K562 (cell line): Measurements from ENCODE around the gene SCARF2. TPM values are rescaled to one million over a fixed set of nuclear protein-coding genes. Genes with fewer than 3 reads are reported as not detected.
A peak's percentile ranks its signal among the peaks of the same experiment; 100 is the strongest.

ENCODE experiments used
- ATAC-seq: fragments of 200-7000 bp; cut with Tn5 transposase; 3 replicates; pipeline ENCODE4 v1.9.1; 2020; ENCODE audit warnings: moderate library complexity
- BruUV-seq: library from RNA; stranded (reverse); fragments of 400-500 nt; replicated peaks from 2 replicates; lab custom pipeline; 2021; lab: Mats Ljungman, UMichigan
- CTCF ChIA-PET: fragments of 300-600 bp; formaldehyde crosslinking; extraction: SDS; loops from one replicate; lab custom pipeline; 2021; ENCODE audit warnings: low intra/inter-chr PET ratio; lab: Yijun Ruan, JAX
- POLR2A ChIA-PET: fragments of 300-600, 350-650 bp; sonication (Branson Sonifier 250); formaldehyde crosslinking; extraction: SDS; loops from one replicate; lab custom pipeline; 2021; ENCODE audit warnings: antibody characterized with exemption, inconsistent platforms; lab: Yijun Ruan, JAX
- DNase-seq, 4 experiments: peaks; one replicate each; pipeline versions ENCODE4 v3.0.0 to v3.0.0-alpha.2; 2011 to 2018; ENCODE audit warnings: low spot score in 3 of 4, mixed read lengths in 3 of 4; ENCODE audit errors: extremely low read depth in 1 of 4
- FAIRE-seq: peaks from 2 replicates; lab custom pipeline; 2011; peaks lifted over from hg19 to GRCh38; lab: Jason Lieb, UNC
- H2AFZ ChIP-seq: 2 replicates; pipeline ENCODE4 v1.6.0; 2011; ENCODE audit warnings: low read depth, low read length, control low read depth, inconsistent platforms
- H3K27ac ChIP-seq: fragments of 200-600 bp; 3 replicates; pipeline ENCODE4 v1.8.0; 2011; ENCODE audit warnings: low read depth, mild to moderate bottlenecking, control low read depth, inconsistent platforms, low read length, moderate library complexity, mixed read lengths; ENCODE audit errors: extremely low read depth
- H3K27me3 ChIP-seq, 2 experiments: fragments of 300-600 bp in 1 of 2; 2 replicates in 1 of 2; 3 replicates in 1 of 2; pipeline versions ENCODE4 v1.6.0 to v1.8.0; 2011; ENCODE audit warnings: inconsistent platforms in 2 of 2, low read length in 2 of 2, mild to moderate bottlenecking in 1 of 2, mixed read lengths in 1 of 2, moderate library complexity in 1 of 2; ENCODE audit not compliant: control insufficient read depth in 2 of 2, insufficient read depth in 2 of 2
- H3K36me3 ChIP-seq: fragments of 300-600 bp; 3 replicates; pipeline ENCODE4 v1.8.0; 2011; ENCODE audit warnings: mild to moderate bottlenecking, low read length, inconsistent platforms; ENCODE audit not compliant: control insufficient read depth, insufficient read depth
- H3K4me1 ChIP-seq, 2 experiments: fragments of 200-600 bp in 1 of 2; replicated peaks in 1 of 2; 2 replicates in 1 of 2; 3 replicates in 1 of 2; pipeline versions ENCODE4 v1.5.1 to v1.8.0; 2011; ENCODE audit warnings: inconsistent platforms in 2 of 2, low read length in 2 of 2, mild to moderate bottlenecking in 1 of 2, mixed read lengths in 1 of 2, moderate library complexity in 1 of 2; ENCODE audit not compliant: control insufficient read depth in 2 of 2, insufficient read depth in 2 of 2
- H3K4me2 ChIP-seq: 2 replicates; pipeline ENCODE4 v1.6.1; 2011; ENCODE audit warnings: low read length, control low read depth, inconsistent platforms, mixed read lengths; ENCODE audit not compliant: insufficient read depth
- H3K4me3 ChIP-seq: fragments of 200-600 bp; sonication (generic), shearing (Covaris generic); 2 replicates; pipeline ENCODE4 v1.5.1; 2016; ENCODE audit warnings: control low read depth, inconsistent platforms
- H3K79me2 ChIP-seq: fragments of 200-600 bp; 3 replicates; pipeline ENCODE4 v1.8.0; 2011; ENCODE audit warnings: low read length, inconsistent platforms; ENCODE audit not compliant: control insufficient read depth, insufficient read depth
- H3K9ac ChIP-seq, 2 experiments: 2 replicates each; pipeline versions ENCODE4 v1.6.0 to v1.6.1; 2011; ENCODE audit warnings: low read depth in 2 of 2, low read length in 2 of 2, control low read depth in 1 of 2, inconsistent platforms in 1 of 2, mild to moderate bottlenecking in 1 of 2, mixed read lengths in 1 of 2; ENCODE audit not compliant: insufficient read depth in 1 of 2
- H3K9me1 ChIP-seq: one replicate; pipeline ENCODE4 v1.6.0; 2011; ENCODE audit warnings: inconsistent platforms, mild to moderate bottlenecking, low read length, moderate library complexity; ENCODE audit not compliant: control insufficient read depth, insufficient read depth
- H3K9me3 ChIP-seq: replicated peaks from 2 replicates; pipeline ENCODE4 v1.5.1; 2011; ENCODE audit warnings: low read depth, low read length, inconsistent platforms; ENCODE audit not compliant: control insufficient read depth, insufficient read depth
- H4K20me1 ChIP-seq: replicated peaks from 2 replicates; pipeline ENCODE4 v1.6.1; 2011; ENCODE audit warnings: low read length, inconsistent platforms, mixed read lengths; ENCODE audit not compliant: control insufficient read depth, insufficient read depth
- ETS1 ChIP-seq: conservative IDR thresholded peaks from 2 replicates; pipeline ENCODE4 v1.6.1; 2011; ENCODE audit warnings: low read depth, mild to moderate bottlenecking, low read length; ENCODE audit not compliant: control insufficient read depth
- HNRNPL ChIP-seq: fragments of 200-400 bp; formaldehyde crosslinking; IDR thresholded peaks from 2 replicates; pipeline ENCODE4 v1.6.1; 2017; ENCODE audit warnings: low read depth, mild to moderate bottlenecking, low read length
- NR2F6 ChIP-seq: fragments of 450-650 bp; formaldehyde crosslinking; IDR thresholded peaks from 2 replicates; pipeline ENCODE4 v1.4.0; 2020; ENCODE audit warnings: mild to moderate bottlenecking
- ZNF146 ChIP-seq: IDR thresholded peaks from one replicate; pipeline ENCODE4 v1.6.1; 2018; ENCODE audit warnings: missing compliant biosample characterization; ENCODE audit not compliant: unreplicated experiment
- ZNF644 ChIP-seq: fragments of 200-800 bp; sonication (Bioruptor generic); IDR thresholded peaks from 2 replicates; pipeline ENCODE4 v1.6.1; 2016; ENCODE audit warnings: low read depth, missing genetic modification characterization, missing compliant biosample characterization
- ZSCAN32 ChIP-seq: fragments of 450-650 bp; formaldehyde crosslinking; IDR thresholded peaks from 2 replicates; pipeline ENCODE4 v1.4.0; 2020; ENCODE audit warnings: mild to moderate bottlenecking, moderate library complexity
- WGBS: fragments of 100-300 bp; shearing (Covaris generic); methylation state at CpG from one replicate; pipeline ENCODE4 v1.1.6; 2016; ENCODE audit warnings: low coverage, mixed read lengths; ENCODE audit not compliant: insufficient coverage; ENCODE audit errors: missing lambda C conversion rate; 5-methylcytosine and 5-hydroxymethylcytosine counted together
- in situ Hi-C: fragments of 300-500 bp; cut with MboI; formaldehyde crosslinking; loops from 4 replicates; pipeline ENCODE4 v1.15.0; 2018; ENCODE audit warnings: inconsistent platforms, mixed read lengths
- intact Hi-C: fragments of 100-400 bp; cut with micrococcal nuclease; formaldehyde crosslinking; loops from 2 replicates; pipeline ENCODE4 v1.14.2; 2022
- polyA plus RNA-seq, 8 experiments: library from polyadenylated mRNA; depleted of rRNA in 4 of 8; stranded (reverse) in 5 of 8; unstranded in 3 of 8; fragments of >200 nt; fragmentation: Nextera tagmentation in 2 of 8; fragmentation: Illumina TruSeq in 1 of 8; extraction: Ambion mirVana in 2 of 8; extraction: Trizol in 1 of 8; gene quantifications; 2 replicates each; pipeline versions ENCODE4 v1.2.1 to v1.2.3, GENCODE V29; 2011 to 2014; ENCODE audit warnings: inconsistent platforms in 1 of 8, missing spikeins in 1 of 8
- total RNA-seq, 7 experiments: library from RNA; depleted of rRNA in 6 of 7; stranded (reverse); fragments of >200 nt in 6 of 7; fragmentation: Illumina TruSeq in 2 of 7; extraction: Trizol in 2 of 7; gene quantifications; 2 replicates each; pipeline versions ENCODE4 v1.2.1 to v1.2.3, GENCODE V29; 2011 to 2021; ENCODE audit warnings: low replicate concordance in 1 of 7
- TF ChIP-seq, protein P1 (sequence below): fragments of 250-450 bp; sonication (Bioruptor Pico); IDR thresholded peaks from 2 replicates; pipeline ENCODE4 v1.5.1; 2021; ENCODE audit warnings: mild to moderate bottlenecking
- TF ChIP-seq, protein P2 (sequence below), 2 experiments: fragments of 250-450 bp in 1 of 2; fragments of 450-650 bp in 1 of 2; sonication (Bioruptor Pico) in 1 of 2; IDR thresholded peaks; 2 replicates each; pipeline versions ENCODE4 v1.6.1 to v1.8.0; 2016 to 2021; ENCODE audit warnings: mild to moderate bottlenecking in 2 of 2, moderate library complexity in 2 of 2, missing compliant biosample characterization in 1 of 2, missing genetic modification characterization in 1 of 2

Gene SCARF2
- total and polyA plus RNA-seq, 9 of the 15 experiments (the other 6 are each of a cell fraction or from before 2014, with no cell fraction given), result 0.06 to 0.32 (median 0.21) TPM; not detected in 5

DNA sequence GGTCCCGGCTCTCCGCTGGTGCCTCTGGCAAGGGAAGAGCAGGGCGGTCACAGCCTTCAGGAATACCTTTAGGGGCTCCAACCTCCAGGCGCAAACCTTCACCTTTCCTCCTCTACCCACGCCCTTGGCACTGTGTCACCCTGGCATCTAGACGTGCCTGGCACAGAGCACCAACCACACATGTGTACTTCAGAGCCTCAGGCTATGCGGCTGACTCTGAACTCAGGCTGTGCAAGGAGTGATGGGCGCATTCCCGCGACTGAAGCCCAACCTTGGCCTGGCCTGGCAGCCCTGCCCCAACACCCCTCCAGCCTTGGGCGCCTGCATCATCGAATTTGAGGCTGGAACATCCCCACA is 11.4 kb downstream of the SCARF2 start:
- no peaks in the 10 kb centered on the region for H3K9me3 ChIP-seq
- H3K27ac ChIP-seq, result no peak overlapping the region
- H3K4me3 ChIP-seq, result no peak overlapping the region
- no peak overlapping the region for H3K4me2 ChIP-seq
- peak; percentile 7; the same call in 1 of the 2 replicates for TF ChIP-seq ETS1
- TF ChIP-seq NR2F6 (CRISPR knock-in tag), result no peak
- no peaks in the 10 kb centered on the region for H3K79me2 ChIP-seq
- no peak overlapping the region for H3K9ac ChIP-seq
- no peaks in the 10 kb centered on the region for H3K36me3 ChIP-seq
- H3K27me3 ChIP-seq, result peaks cover 49 to 77% of the 10 kb centered on the region in 2 experiments; a peak in 4 of 5 replicates
- no TSS peak for BruUV-seq
- DNase-seq, result no peak
- H4K20me1 ChIP-seq, result peaks cover 40% of the 10 kb centered on the region; the same call in 1 of the 2 replicates
- intact Hi-C loops, result no loop called here
- POLR2A ChIA-PET, result interaction anchor here (0.7 kb wide), 1 partner anchor 15 kb away, joined by 3 read pairs; no protein-coding TSS in a partner anchor
- no peak for FAIRE-seq
- WGBS, result 30% methylated on average over 12 of the region's 12 CpGs
- no peak overlapping the region for H2AFZ ChIP-seq
- H3K9me1 ChIP-seq, result peaks cover 8% of the 10 kb centered on the region
- no peak for ATAC-seq
- CTCF ChIA-PET, result no interaction called here
- in situ Hi-C loops, result no loop called here
- H3K4me1 ChIP-seq, result peaks cover 12 to 61% of the 10 kb centered on the region in 2 experiments

GRCh38 chr22:20425566-20426258 is 11.9 kb downstream of the SCARF2 start:
- H3K9ac ChIP-seq, result no peak overlapping the region
- ChIA-PET CTCF (no interaction called here), POLR2A (no interaction called here)
- H3K4me2 ChIP-seq, result no peak overlapping the region
- H3K9me3 ChIP-seq, result no peaks in the 10 kb centered on the region
- no peak overlapping the region for H2AFZ ChIP-seq
- peaks cover 8% of the 10 kb centered on the region for H3K9me1 ChIP-seq
- no peak overlapping the region for H3K4me3 ChIP-seq
- no peak overlapping the region for H3K27ac ChIP-seq
- H4K20me1 ChIP-seq, result peaks cover 39% of the 10 kb centered on the region; the same call in 1 of the 2 replicates
- no peaks in the 10 kb centered on the region for H3K36me3 ChIP-seq
- intact Hi-C loops (no loop called here), in situ Hi-C loops (no loop called here)
- DNase-seq, result no peak
- H3K27me3 ChIP-seq, result peaks cover 52 to 77% of the 10 kb centered on the region in 2 experiments; a peak in 4 of 5 replicates
- no TSS peak for BruUV-seq
- no peaks in the 10 kb centered on the region for H3K79me2 ChIP-seq
- 76% methylated on average over 96 of the region's 96 CpGs for WGBS
- FAIRE-seq, result no peak
- no peak for ATAC-seq
- H3K4me1 ChIP-seq, result peaks cover 12 to 56% of the 10 kb centered on the region in 2 experiments
- TF ChIP-seq ZNF644 (no peak), ETS1 (0 out of 2 replicates have a peak, but pooled peaks have one; percentile 21), ZNF146 (CRISPR knock-in tag) (no peak), HNRNPL (peak; percentile 41; the same call in 1 of the 2 replicates), ZSCAN32 (CRISPR knock-in tag) (no peak)
- TF ChIP-seq, protein P1, sequence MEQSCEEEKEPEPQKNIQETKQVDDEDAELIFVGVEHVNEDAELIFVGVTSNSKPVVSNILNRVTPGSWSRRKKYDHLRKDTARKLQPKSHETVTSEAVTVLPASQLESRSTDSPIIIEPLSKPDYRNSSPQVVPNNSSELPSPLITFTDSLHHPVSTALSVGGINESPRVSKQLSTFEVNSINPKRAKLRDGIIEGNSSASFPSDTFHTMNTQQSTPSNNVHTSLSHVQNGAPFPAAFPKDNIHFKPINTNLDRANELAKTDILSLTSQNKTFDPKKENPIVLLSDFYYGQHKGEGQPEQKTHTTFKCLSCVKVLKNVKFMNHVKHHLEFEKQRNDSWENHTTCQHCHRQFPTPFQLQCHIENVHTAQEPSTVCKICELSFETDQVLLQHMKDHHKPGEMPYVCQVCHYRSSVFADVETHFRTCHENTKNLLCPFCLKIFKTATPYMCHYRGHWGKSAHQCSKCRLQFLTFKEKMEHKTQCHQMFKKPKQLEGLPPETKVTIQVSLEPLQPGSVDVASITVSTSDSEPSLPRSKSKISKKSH (CRISPR knock-in tag), result 0 out of 2 replicates have a peak, but pooled peaks have one; percentile 15
- TF ChIP-seq, protein P2, sequence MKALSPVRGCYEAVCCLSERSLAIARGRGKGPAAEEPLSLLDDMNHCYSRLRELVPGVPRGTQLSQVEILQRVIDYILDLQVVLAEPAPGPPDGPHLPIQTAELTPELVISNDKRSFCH (CRISPR knock-in tag; IDR thresholded peaks at IDR 0.05), result no peak
- TF ChIP-seq, protein P2 (tag; IDR thresholded peaks at IDR 0.05), result peak; percentile 14; the same call in 1 of the 2 replicates
